WTC11 (cell line): Measurements from ENCODE around the gene AMOT. TPM values are rescaled to one million over a fixed set of nuclear protein-coding genes. Genes with fewer than 3 reads are reported as not detected.
A peak's percentile ranks its signal among the peaks of the same experiment; 100 is the strongest.

Source experiments
- ATAC-seq: fragments of 200-7000 bp; cut with Tn5 transposase; 2 replicates; pipeline ENCODE4 v1.10.0; 2021; ENCODE audit warnings: mild to moderate bottlenecking, moderate library complexity
- CTCF ChIA-PET: fragments of 300-600 bp; sonication (Branson Sonifier 250); formaldehyde crosslinking; loops from one replicate; lab custom pipeline; 2021; ENCODE audit warnings: antibody characterized with exemption; lab: Charles Lee
- POLR2A ChIA-PET: fragments of 350-600 bp; sonication (Branson Sonifier 250); formaldehyde crosslinking; loops from one replicate; lab custom pipeline; 2021; ENCODE audit warnings: antibody characterized with exemption; lab: Charles Lee
- DNase-seq: peaks from one replicate; pipeline ENCODE4 v3.0.0; 2021; ENCODE audit warnings: low spot score
- H3K27ac Mint-ChIP-seq: 2 replicates; pipeline ENCODE4 v1.8.0; 2021; ENCODE audit warnings: mixed read lengths
- H3K27me3 Mint-ChIP-seq: 2 replicates; pipeline ENCODE4 v1.8.0; 2021; ENCODE audit warnings: low read depth, mild to moderate bottlenecking, moderate library complexity, mixed read lengths
- H3K36me3 Mint-ChIP-seq: 2 replicates; pipeline ENCODE4 v1.8.0; 2021; ENCODE audit warnings: mixed read lengths
- H3K4me1 Mint-ChIP-seq: 2 replicates; pipeline ENCODE4 v1.8.0; 2022; ENCODE audit warnings: mixed read lengths
- H3K4me3 Mint-ChIP-seq: 2 replicates; pipeline ENCODE4 v1.8.0; 2021; ENCODE audit warnings: mild to moderate bottlenecking, moderate library complexity, mixed read lengths
- H3K9me3 Mint-ChIP-seq: 2 replicates; pipeline ENCODE4 v1.8.0; 2021; ENCODE audit warnings: mixed read lengths
- CREM ChIP-seq: sonication (generic); formaldehyde crosslinking; IDR thresholded peaks from 2 replicates; pipeline ENCODE4 v1.8.1; 2022; ENCODE audit warnings: mild to moderate bottlenecking, missing genetic modification reagents, moderate library complexity
- ESRRA ChIP-seq: sonication (generic); formaldehyde crosslinking; IDR thresholded peaks from 2 replicates; pipeline ENCODE4 v1.8.1; 2022; ENCODE audit warnings: mild to moderate bottlenecking, missing genetic modification reagents, borderline replicate concordance
- FOXJ3 ChIP-seq: sonication (generic); formaldehyde crosslinking; IDR thresholded peaks from 2 replicates; pipeline ENCODE4 v1.9.0; 2021; ENCODE audit warnings: missing genetic modification reagents, mild to moderate bottlenecking, borderline replicate concordance
- PRRX2 ChIP-seq: fragments of 250-450 bp; sonication (Bioruptor Pico); IDR thresholded peaks from 2 replicates; pipeline ENCODE4 v1.8.0; 2021; ENCODE audit warnings: mild to moderate bottlenecking
- SMAD4 ChIP-seq: sonication (generic); formaldehyde crosslinking; IDR thresholded peaks from 2 replicates; pipeline ENCODE4 v1.8.0; 2022; ENCODE audit warnings: mild to moderate bottlenecking, missing genetic modification reagents
- total RNA-seq: library from RNA; stranded (reverse); gene quantifications from 3 replicates; pipeline ENCODE4 v1.2.3, GENCODE V29; 2021
- TF ChIP-seq, protein P1 (sequence below): sonication (generic); formaldehyde crosslinking; conservative IDR thresholded peaks from 2 replicates; pipeline ENCODE4 v1.8.1; 2023; ENCODE audit warnings: mild to moderate bottlenecking, low read depth, missing genetic modification reagents, moderate library complexity
- TF ChIP-seq, protein P2 (sequence below): sonication (generic); formaldehyde crosslinking; IDR thresholded peaks from 2 replicates; pipeline ENCODE4 v1.8.0; 2022; ENCODE audit warnings: mild to moderate bottlenecking, missing genetic modification reagents
- TF ChIP-seq, protein P3 (sequence below): sonication (generic); formaldehyde crosslinking; IDR thresholded peaks from 2 replicates; pipeline ENCODE4 v1.8.1; 2023; ENCODE audit warnings: mild to moderate bottlenecking, missing genetic modification reagents, borderline replicate concordance
- TF ChIP-seq, protein P4 (sequence below): sonication (generic); formaldehyde crosslinking; conservative IDR thresholded peaks from 2 replicates; pipeline ENCODE4 v1.8.1; 2022; ENCODE audit warnings: mild to moderate bottlenecking, missing genetic modification reagents
- TF ChIP-seq, protein P5 (sequence below): sonication (generic); formaldehyde crosslinking; IDR thresholded peaks from 2 replicates; pipeline ENCODE4 v1.8.1; 2022; ENCODE audit warnings: mild to moderate bottlenecking, moderate library complexity, missing genetic modification reagents
- TF ChIP-seq, protein P6 (sequence below): sonication (generic); formaldehyde crosslinking; IDR thresholded peaks from 2 replicates; pipeline ENCODE4 v1.8.1; 2023; ENCODE audit warnings: mild to moderate bottlenecking, missing genetic modification reagents, moderate library complexity
- TF ChIP-seq, protein P7 (sequence below): fragments of 250-450 bp; sonication (Bioruptor Pico); IDR thresholded peaks from 2 replicates; pipeline ENCODE4 v1.9.0; 2021; ENCODE audit warnings: moderate library complexity, mild to moderate bottlenecking, inconsistent platforms, borderline replicate concordance
- TF ChIP-seq, protein P8 (sequence below): fragments of 250-450 bp; sonication (Bioruptor Pico); IDR thresholded peaks from 2 replicates; pipeline ENCODE4 v1.9.0; 2021; ENCODE audit warnings: mild to moderate bottlenecking
- TF ChIP-seq, protein P9 (sequence below): sonication (generic); formaldehyde crosslinking; IDR thresholded peaks from 2 replicates; pipeline ENCODE4 v1.8.1; 2022; ENCODE audit warnings: mild to moderate bottlenecking, missing genetic modification reagents, moderate library complexity, borderline replicate concordance
- TF ChIP-seq, protein P10 (sequence below): fragments of 250-450 bp; sonication (Bioruptor Pico); IDR thresholded peaks from 2 replicates; pipeline ENCODE4 v2.1.2; 2022; ENCODE audit warnings: mild to moderate bottlenecking, moderate library complexity

The AMOT gene
- total RNA-seq, 1 experiment from 2014 or later, result 7.2 TPM

DNA sequence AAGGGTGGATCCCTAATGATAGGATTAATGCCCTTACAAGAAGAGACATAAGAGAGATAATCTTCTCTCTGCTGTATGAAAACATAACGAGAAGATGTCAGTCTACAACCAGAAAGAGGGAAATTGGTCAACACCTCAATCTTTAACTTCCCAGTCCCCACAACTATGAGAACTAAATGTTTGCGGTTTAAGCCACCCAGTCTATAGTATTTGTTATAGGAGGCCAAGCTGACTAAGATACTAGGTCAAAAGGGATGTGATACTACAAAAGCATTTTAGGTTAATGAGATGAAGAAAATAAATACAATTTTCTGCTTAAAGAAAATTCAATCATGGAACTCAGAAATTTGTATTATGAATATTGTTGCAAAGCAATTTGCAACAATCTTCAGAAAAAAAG is 105.5 kb downstream of the AMOT start (continued):
- TF ChIP-seq, protein P1, sequence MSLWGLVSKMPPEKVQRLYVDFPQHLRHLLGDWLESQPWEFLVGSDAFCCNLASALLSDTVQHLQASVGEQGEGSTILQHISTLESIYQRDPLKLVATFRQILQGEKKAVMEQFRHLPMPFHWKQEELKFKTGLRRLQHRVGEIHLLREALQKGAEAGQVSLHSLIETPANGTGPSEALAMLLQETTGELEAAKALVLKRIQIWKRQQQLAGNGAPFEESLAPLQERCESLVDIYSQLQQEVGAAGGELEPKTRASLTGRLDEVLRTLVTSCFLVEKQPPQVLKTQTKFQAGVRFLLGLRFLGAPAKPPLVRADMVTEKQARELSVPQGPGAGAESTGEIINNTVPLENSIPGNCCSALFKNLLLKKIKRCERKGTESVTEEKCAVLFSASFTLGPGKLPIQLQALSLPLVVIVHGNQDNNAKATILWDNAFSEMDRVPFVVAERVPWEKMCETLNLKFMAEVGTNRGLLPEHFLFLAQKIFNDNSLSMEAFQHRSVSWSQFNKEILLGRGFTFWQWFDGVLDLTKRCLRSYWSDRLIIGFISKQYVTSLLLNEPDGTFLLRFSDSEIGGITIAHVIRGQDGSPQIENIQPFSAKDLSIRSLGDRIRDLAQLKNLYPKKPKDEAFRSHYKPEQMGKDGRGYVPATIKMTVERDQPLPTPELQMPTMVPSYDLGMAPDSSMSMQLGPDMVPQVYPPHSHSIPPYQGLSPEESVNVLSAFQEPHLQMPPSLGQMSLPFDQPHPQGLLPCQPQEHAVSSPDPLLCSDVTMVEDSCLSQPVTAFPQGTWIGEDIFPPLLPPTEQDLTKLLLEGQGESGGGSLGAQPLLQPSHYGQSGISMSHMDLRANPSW (CRISPR knock-in tag), result no peak
- TF ChIP-seq, protein P2, sequence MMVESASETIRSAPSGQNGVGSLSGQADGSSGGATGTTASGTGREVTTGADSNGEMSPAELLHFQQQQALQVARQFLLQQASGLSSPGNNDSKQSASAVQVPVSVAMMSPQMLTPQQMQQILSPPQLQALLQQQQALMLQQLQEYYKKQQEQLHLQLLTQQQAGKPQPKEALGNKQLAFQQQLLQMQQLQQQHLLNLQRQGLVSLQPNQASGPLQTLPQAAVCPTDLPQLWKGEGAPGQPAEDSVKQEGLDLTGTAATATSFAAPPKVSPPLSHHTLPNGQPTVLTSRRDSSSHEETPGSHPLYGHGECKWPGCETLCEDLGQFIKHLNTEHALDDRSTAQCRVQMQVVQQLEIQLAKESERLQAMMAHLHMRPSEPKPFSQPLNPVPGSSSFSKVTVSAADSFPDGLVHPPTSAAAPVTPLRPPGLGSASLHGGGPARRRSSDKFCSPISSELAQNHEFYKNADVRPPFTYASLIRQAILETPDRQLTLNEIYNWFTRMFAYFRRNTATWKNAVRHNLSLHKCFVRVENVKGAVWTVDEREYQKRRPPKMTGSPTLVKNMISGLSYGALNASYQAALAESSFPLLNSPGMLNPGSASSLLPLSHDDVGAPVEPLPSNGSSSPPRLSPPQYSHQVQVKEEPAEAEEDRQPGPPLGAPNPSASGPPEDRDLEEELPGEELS (CRISPR knock-in tag), result no peak
- TF ChIP-seq, protein P3, sequence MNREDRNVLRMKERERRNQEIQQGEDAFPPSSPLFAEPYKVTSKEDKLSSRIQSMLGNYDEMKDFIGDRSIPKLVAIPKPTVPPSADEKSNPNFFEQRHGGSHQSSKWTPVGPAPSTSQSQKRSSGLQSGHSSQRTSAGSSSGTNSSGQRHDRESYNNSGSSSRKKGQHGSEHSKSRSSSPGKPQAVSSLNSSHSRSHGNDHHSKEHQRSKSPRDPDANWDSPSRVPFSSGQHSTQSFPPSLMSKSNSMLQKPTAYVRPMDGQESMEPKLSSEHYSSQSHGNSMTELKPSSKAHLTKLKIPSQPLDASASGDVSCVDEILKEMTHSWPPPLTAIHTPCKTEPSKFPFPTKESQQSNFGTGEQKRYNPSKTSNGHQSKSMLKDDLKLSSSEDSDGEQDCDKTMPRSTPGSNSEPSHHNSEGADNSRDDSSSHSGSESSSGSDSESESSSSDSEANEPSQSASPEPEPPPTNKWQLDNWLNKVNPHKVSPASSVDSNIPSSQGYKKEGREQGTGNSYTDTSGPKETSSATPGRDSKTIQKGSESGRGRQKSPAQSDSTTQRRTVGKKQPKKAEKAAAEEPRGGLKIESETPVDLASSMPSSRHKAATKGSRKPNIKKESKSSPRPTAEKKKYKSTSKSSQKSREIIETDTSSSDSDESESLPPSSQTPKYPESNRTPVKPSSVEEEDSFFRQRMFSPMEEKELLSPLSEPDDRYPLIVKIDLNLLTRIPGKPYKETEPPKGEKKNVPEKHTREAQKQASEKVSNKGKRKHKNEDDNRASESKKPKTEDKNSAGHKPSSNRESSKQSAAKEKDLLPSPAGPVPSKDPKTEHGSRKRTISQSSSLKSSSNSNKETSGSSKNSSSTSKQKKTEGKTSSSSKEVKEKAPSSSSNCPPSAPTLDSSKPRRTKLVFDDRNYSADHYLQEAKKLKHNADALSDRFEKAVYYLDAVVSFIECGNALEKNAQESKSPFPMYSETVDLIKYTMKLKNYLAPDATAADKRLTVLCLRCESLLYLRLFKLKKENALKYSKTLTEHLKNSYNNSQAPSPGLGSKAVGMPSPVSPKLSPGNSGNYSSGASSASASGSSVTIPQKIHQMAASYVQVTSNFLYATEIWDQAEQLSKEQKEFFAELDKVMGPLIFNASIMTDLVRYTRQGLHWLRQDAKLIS, result no peak
- TF ChIP-seq, protein P4, sequence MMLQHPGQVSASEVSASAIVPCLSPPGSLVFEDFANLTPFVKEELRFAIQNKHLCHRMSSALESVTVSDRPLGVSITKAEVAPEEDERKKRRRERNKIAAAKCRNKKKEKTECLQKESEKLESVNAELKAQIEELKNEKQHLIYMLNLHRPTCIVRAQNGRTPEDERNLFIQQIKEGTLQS (CRISPR knock-in tag), result no peak
- TF ChIP-seq, protein P5, sequence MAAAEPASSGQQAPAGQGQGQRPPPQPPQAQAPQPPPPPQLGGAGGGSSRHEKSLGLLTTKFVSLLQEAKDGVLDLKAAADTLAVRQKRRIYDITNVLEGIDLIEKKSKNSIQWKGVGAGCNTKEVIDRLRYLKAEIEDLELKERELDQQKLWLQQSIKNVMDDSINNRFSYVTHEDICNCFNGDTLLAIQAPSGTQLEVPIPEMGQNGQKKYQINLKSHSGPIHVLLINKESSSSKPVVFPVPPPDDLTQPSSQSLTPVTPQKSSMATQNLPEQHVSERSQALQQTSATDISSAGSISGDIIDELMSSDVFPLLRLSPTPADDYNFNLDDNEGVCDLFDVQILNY (CRISPR knock-in tag), result no peak
- TF ChIP-seq, protein P6, sequence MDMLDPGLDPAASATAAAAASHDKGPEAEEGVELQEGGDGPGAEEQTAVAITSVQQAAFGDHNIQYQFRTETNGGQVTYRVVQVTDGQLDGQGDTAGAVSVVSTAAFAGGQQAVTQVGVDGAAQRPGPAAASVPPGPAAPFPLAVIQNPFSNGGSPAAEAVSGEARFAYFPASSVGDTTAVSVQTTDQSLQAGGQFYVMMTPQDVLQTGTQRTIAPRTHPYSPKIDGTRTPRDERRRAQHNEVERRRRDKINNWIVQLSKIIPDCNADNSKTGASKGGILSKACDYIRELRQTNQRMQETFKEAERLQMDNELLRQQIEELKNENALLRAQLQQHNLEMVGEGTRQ, result no peak
- no peak for TF ChIP-seq SMAD4 (CRISPR knock-in tag)
- TF ChIP-seq, protein P7, sequence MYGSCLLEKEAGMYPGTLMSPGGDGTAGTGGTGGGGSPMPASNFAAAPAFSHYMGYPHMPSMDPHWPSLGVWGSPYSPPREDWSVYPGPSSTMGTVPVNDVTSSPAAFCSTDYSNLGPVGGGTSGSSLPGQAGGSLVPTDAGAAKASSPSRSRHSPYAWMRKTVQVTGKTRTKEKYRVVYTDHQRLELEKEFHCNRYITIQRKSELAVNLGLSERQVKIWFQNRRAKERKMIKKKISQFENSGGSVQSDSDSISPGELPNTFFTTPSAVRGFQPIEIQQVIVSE, result no peak
- TF ChIP-seq, protein P8, sequence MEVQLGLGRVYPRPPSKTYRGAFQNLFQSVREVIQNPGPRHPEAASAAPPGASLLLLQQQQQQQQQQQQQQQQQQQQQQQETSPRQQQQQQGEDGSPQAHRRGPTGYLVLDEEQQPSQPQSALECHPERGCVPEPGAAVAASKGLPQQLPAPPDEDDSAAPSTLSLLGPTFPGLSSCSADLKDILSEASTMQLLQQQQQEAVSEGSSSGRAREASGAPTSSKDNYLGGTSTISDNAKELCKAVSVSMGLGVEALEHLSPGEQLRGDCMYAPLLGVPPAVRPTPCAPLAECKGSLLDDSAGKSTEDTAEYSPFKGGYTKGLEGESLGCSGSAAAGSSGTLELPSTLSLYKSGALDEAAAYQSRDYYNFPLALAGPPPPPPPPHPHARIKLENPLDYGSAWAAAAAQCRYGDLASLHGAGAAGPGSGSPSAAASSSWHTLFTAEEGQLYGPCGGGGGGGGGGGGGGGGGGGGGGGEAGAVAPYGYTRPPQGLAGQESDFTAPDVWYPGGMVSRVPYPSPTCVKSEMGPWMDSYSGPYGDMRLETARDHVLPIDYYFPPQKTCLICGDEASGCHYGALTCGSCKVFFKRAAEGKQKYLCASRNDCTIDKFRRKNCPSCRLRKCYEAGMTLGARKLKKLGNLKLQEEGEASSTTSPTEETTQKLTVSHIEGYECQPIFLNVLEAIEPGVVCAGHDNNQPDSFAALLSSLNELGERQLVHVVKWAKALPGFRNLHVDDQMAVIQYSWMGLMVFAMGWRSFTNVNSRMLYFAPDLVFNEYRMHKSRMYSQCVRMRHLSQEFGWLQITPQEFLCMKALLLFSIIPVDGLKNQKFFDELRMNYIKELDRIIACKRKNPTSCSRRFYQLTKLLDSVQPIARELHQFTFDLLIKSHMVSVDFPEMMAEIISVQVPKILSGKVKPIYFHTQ (CRISPR knock-in tag), result no peak

DNA sequence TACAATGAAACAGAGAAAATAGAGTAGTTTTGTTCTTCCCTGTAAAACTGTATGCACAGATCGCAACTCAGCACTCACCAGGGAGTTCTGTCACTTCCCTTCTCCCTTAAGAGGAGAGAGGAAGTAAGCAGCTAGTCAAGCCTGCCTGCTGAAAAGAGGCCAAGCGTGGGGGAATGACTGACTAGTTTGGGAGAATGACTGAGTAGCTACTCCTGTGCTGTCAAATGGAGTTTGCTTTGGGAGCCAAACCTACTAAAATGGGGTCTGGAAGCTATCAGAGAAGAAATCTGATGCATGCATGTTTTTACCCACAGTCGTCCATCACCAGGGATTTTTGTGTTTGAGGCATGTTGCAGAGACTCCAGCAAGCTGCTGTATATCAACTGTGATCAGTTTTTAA is 106.3 kb downstream of the AMOT start:
- ChIA-PET CTCF (no interaction called here), POLR2A (no interaction called here)
- Mint-ChIP-seq H3K36me3 (0 out of 2 replicates have a peak, but pooled peaks cover 3% of the 10 kb centered on the region), H3K27ac (no peak overlapping the region), H3K27me3 (peaks cover 39% of the 10 kb centered on the region), H3K4me1 (peaks cover 46% of the 10 kb centered on the region), H3K9me3 (peaks cover 8% of the 10 kb centered on the region), H3K4me3 (peak overlapping the region; percentile 33)
- ATAC-seq, result no peak; the same call in 1 of the 2 replicates
- DNase-seq, result no peak
- TF ChIP-seq, protein P2 (CRISPR knock-in tag), result no peak
- TF ChIP-seq FOXJ3 (CRISPR knock-in tag), result no peak
- TF ChIP-seq, protein P9, sequence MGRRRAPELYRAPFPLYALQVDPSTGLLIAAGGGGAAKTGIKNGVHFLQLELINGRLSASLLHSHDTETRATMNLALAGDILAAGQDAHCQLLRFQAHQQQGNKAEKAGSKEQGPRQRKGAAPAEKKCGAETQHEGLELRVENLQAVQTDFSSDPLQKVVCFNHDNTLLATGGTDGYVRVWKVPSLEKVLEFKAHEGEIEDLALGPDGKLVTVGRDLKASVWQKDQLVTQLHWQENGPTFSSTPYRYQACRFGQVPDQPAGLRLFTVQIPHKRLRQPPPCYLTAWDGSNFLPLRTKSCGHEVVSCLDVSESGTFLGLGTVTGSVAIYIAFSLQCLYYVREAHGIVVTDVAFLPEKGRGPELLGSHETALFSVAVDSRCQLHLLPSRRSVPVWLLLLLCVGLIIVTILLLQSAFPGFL (CRISPR knock-in tag), result no peak
- no peak for TF ChIP-seq ESRRA (CRISPR knock-in tag)
- TF ChIP-seq CREM (CRISPR knock-in tag), result no peak
- TF ChIP-seq, protein P10, sequence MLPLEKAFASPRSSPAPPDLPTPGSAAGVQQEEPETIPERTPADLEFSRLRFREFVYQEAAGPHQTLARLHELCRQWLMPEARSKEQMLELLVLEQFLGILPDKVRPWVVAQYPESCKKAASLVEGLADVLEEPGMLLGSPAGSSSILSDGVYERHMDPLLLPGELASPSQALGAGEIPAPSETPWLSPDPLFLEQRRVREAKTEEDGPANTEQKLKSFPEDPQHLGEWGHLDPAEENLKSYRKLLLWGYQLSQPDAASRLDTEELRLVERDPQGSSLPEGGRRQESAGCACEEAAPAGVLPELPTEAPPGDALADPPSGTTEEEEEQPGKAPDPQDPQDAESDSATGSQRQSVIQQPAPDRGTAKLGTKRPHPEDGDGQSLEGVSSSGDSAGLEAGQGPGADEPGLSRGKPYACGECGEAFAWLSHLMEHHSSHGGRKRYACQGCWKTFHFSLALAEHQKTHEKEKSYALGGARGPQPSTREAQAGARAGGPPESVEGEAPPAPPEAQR (CRISPR knock-in tag), result no peak
- no peak for TF ChIP-seq PRRX2 (CRISPR knock-in tag)
